ENCODE results near the gene ITGA1. TPM values are rescaled to one million over a fixed set of nuclear protein-coding genes. Genes with fewer than 3 reads are reported as not detected.

The ITGA1 gene
- total RNA-seq, 2 experiments from 2014 or later = not detected

DNA sequence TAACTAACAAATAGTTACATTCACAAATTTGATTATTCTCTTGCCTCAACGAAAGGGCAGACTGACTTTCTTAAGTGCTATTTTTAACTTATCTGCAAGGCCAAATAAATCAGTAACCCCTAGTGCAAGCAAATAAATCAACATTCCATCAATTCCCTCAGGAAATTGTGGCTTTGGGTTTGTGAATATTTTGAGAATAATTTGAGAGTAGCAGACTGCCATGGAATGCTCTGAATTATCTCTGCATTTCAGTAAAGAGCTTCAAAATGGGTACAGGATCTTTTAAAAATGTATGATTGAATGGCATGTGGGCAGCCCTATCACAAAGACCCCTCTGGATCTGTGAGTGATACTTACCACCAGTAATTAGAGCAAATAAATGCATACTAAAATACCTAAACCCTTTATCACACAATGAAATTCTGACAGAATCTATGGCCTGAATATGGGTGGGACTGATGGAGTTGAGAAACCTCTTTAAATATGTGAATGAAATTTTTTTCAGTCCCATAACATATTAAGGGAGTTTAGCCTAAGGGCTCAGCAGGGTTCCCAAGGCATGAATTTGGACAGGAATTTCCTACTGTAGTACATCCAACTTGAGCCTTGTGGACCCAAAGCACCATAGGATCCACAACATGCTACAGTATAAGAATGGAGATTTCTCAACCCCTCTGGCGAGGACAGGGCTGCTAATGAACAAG is 109.0 kb downstream of the ITGA1 start:
- no peak overlapping the region for H3K4me3 ChIP-seq (ENCODE audit: low read depth, low read length, poor library complexity, severe bottlenecking)
- H3K9me2 ChIP-seq (ENCODE audit: insufficient read depth, low read length) = no peaks in the 10 kb centered on the region
- DNase-seq (ENCODE audit: low spot score) = no peak
- no peak for TF ChIP-seq EZH2phosphoT487 (IDR thresholded peaks at IDR 0.05; ENCODE audit: borderline replicate concordance, low read depth, low read length)
- TF ChIP-seq, protein P1, sequence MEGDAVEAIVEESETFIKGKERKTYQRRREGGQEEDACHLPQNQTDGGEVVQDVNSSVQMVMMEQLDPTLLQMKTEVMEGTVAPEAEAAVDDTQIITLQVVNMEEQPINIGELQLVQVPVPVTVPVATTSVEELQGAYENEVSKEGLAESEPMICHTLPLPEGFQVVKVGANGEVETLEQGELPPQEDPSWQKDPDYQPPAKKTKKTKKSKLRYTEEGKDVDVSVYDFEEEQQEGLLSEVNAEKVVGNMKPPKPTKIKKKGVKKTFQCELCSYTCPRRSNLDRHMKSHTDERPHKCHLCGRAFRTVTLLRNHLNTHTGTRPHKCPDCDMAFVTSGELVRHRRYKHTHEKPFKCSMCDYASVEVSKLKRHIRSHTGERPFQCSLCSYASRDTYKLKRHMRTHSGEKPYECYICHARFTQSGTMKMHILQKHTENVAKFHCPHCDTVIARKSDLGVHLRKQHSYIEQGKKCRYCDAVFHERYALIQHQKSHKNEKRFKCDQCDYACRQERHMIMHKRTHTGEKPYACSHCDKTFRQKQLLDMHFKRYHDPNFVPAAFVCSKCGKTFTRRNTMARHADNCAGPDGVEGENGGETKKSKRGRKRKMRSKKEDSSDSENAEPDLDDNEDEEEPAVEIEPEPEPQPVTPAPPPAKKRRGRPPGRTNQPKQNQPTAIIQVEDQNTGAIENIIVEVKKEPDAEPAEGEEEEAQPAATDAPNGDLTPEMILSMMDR (conservative IDR thresholded peaks at IDR 0.05; ENCODE audit: low read length) = no peak
- no peaks in the 10 kb centered on the region for H3K36me3 ChIP-seq (ENCODE audit: insufficient read depth, low read length)
- H3K4me1 ChIP-seq (ENCODE audit: insufficient read depth, low read length, poor library complexity, severe bottlenecking) = no peaks in the 10 kb centered on the region
- no TSS peak for BruUV-seq (replicated peaks)
- ChIA-PET POLR2A (interaction anchor here (1.3 kb wide), 1 partner anchor 10 kb away, joined by 3 read pairs; no protein-coding TSS in a partner anchor), CTCF (ENCODE audit: unreplicated experiment) (no interaction called here)
- H3K79me2 ChIP-seq (ENCODE audit: insufficient read depth, low read depth, low read length) = no peaks in the 10 kb centered on the region
- intact Hi-C loops (cut with micrococcal nuclease; ENCODE audit: unreplicated experiment) = no loop called here
- H3K9me3 ChIP-seq (ENCODE audit: low read length) = no peaks in the 10 kb centered on the region
- H2AFZ ChIP-seq (ENCODE audit: low read length) = no peak overlapping the region
- H3K4me2 ChIP-seq (ENCODE audit: low read length) = no peak overlapping the region
- no peaks in the 10 kb centered on the region for H4K20me1 ChIP-seq (ENCODE audit: insufficient read depth, low read length)
- H3K27ac ChIP-seq (ENCODE audit: low read depth, low read length, poor library complexity, severe bottlenecking) = no peak overlapping the region

GRCh38 chr5:52897238-52897614 is 109.5 kb downstream of the ITGA1 start:
- H3K36me3 ChIP-seq (ENCODE audit: insufficient read depth, low read length) = no peaks in the 10 kb centered on the region
- intact Hi-C loops (cut with micrococcal nuclease; ENCODE audit: unreplicated experiment) = no loop called here
- no peaks in the 10 kb centered on the region for H3K9me2 ChIP-seq (ENCODE audit: insufficient read depth, low read length)
- no peak for DNase-seq (ENCODE audit: low spot score)
- no peak overlapping the region for H2AFZ ChIP-seq (ENCODE audit: low read length)
- no peak overlapping the region for H3K27ac ChIP-seq (ENCODE audit: low read depth, low read length, poor library complexity, severe bottlenecking)
- no peak overlapping the region for H3K4me2 ChIP-seq (ENCODE audit: low read length)
- H4K20me1 ChIP-seq (ENCODE audit: insufficient read depth, low read length) = no peaks in the 10 kb centered on the region
- no peaks in the 10 kb centered on the region for H3K79me2 ChIP-seq (ENCODE audit: insufficient read depth, low read depth, low read length)
- no TSS peak for BruUV-seq (replicated peaks)
- no peaks in the 10 kb centered on the region for H3K4me1 ChIP-seq (ENCODE audit: insufficient read depth, low read length, poor library complexity, severe bottlenecking)
- ChIA-PET POLR2A (interaction anchor here (1.3 kb wide), 1 partner anchor 9 kb away, joined by 3 read pairs; no protein-coding TSS in a partner anchor), CTCF (ENCODE audit: unreplicated experiment) (no interaction called here)
- H3K4me3 ChIP-seq (ENCODE audit: low read depth, low read length, poor library complexity, severe bottlenecking) = no peak overlapping the region
- H3K9me3 ChIP-seq (ENCODE audit: low read length) = no peaks in the 10 kb centered on the region
- TF ChIP-seq EZH2phosphoT487 (IDR thresholded peaks at IDR 0.05; ENCODE audit: borderline replicate concordance, low read depth, low read length) = no peak
- TF ChIP-seq, protein P1 (conservative IDR thresholded peaks at IDR 0.05; ENCODE audit: low read length) = no peak

- POLR2A ChIA-PET = interaction anchor here (0.7 kb wide), 1 partner anchor 142 kb away, joined by 3 read pairs; no protein-coding TSS in a partner anchor
- TF ChIP-seq, protein P1 (conservative IDR thresholded peaks at IDR 0.05; ENCODE audit: low read length) = no peak
- no peak for TF ChIP-seq EZH2phosphoT487 (IDR thresholded peaks at IDR 0.05; ENCODE audit: borderline replicate concordance, low read depth, low read length)
- DNase-seq (ENCODE audit: low spot score) = no peak
- H3K4me3 ChIP-seq (ENCODE audit: low read depth, low read length, poor library complexity, severe bottlenecking) = no peak overlapping the region
- no peaks in the 10 kb centered on the region for H3K79me2 ChIP-seq (ENCODE audit: insufficient read depth, low read depth, low read length)
- no peak overlapping the region for H3K4me2 ChIP-seq (ENCODE audit: low read length)
- H3K9me3 ChIP-seq (ENCODE audit: low read length) = no peaks in the 10 kb centered on the region
- H3K4me1 ChIP-seq (ENCODE audit: insufficient read depth, low read length, poor library complexity, severe bottlenecking) = no peaks in the 10 kb centered on the region
- no peaks in the 10 kb centered on the region for H3K9me2 ChIP-seq (ENCODE audit: insufficient read depth, low read length)
- CTCF ChIA-PET (ENCODE audit: unreplicated experiment) = no interaction called here
- H4K20me1 ChIP-seq (ENCODE audit: insufficient read depth, low read length) = no peaks in the 10 kb centered on the region
- H2AFZ ChIP-seq (ENCODE audit: low read length) = no peak overlapping the region
- BruUV-seq (replicated peaks) = no TSS peak
- intact Hi-C loops (cut with micrococcal nuclease; ENCODE audit: unreplicated experiment) = no loop called here
- H3K27ac ChIP-seq (ENCODE audit: low read depth, low read length, poor library complexity, severe bottlenecking) = no peak overlapping the region
- H3K36me3 ChIP-seq (ENCODE audit: insufficient read depth, low read length) = no peaks in the 10 kb centered on the region
Observed at GRCh38 chr5:52898961-52899680, 111.4 kb downstream of the ITGA1 start.

Measured in OCI-LY7 (cell line).